HG02610 (cell line): ENCODE measurements around the gene RAVER2.

Source experiments
- ATAC-seq: cut with Tn5 transposase; IDR thresholded peaks from one replicate; pipeline ENCODE4 v1.9.1; 2021; ENCODE audit warnings: mild to moderate bottlenecking, moderate library complexity; ENCODE audit not compliant: unreplicated experiment

The RAVER2 gene

DNA sequence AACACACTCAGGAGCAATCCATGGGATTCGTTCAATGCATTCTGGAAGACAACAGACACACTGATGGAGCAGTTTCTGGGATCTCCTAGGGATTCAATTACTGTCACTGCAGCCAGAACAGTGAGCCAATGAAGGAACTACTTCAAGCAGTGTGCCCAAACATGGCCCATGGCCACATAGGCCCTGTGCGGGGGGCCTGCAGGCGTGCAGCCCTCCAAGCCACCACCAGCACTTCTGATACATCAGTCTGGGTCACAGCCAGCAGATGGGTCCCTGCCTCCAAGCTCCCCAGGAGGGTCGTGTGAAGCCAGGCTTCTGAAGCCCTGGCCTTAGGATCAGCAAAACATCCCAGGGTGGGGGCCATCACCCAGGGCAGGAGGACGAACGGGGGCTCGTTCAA, 99.3 kb downstream of the RAVER2 start:
- no peak for ATAC-seq

DNA sequence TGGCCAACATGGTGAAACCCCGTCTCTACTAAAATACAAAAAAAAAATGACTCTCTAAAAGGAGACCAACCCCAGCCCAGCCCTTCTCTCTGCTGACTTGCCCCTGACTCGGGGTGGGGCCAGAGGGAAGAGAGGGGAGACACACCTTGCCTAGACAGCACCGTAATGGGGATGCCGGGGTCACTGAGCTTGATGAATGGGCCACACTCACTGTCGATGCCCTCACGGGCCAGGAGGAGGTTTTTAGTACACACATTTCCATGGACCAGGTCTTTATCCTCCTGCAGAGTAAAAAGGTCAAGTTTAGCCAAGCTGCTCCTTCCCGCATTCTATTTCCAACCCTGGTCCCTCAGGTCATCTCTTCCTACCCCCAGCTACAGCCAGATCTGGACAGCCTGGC, 99.7 kb downstream of the RAVER2 start:
- ATAC-seq, result no peak

DNA sequence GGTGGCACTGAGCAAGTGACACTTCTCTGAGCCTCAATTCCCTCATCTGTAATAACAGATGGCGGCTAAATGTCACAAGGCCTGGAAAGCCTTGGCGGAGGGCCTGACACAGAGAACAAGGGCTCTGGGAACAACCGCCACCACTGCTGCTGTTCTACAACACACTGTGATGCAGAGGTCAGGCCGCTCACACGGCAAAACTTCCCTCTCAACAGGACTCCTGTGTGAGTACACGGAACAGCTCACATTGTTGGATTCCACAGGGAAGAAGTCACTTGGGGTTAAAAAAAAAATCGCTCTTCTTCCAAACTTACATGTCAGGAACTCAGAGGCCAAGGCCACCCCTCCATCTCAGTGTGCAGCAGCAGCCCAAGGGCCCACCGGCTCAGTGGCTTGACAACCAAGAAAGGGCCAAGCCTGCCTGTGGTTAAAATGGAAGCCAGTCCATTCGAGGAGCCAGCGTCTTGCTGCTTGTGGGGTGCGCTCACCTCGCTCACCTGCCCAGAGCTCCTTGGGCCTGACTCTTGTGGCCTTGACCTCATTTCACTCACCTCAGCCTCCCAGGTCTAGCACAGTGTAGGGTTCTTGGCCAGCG, 101.1 kb downstream of the RAVER2 start:
- ATAC-seq, result no peak

DNA sequence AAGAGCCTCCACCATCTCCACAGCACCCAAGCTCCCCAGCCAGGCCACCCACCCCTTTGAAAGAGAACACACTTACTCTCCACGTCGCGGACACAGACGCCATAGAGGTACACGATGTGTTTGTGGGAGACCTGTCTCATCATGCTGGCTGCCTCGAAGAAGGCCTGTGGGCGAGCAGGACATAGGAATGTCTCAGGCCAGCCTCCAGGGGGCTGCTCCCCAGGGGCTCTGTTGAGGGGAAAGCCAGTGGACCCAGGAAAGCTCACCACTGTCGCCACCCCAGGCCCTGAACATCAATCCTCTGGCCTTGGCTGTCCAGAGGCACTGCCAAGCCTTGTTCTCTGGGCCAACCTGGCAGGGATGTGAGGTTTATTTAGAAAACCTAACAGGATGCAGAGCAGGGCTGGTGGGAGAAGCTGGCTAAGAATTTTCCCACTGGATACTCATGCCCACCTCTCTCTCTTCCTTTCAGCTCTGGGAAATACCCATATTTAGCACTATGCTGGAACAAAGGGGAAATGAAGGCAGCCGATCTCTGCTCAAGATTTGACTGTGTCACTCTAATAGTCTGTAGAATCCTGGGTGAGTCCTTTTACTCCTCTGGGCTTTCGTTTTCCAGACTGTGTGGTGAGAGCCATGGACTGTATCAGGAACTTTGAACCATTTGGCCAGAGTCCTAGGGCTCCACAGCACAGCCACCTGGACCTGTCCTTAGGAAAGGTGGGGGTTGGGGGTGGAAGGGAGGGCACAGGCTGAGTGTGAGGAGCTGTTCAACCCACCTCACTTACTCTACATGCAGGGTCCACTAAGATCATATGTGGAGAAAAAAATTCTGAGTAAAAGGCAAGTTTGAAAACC, 101.9 kb downstream of the RAVER2 start:
- no peak for ATAC-seq

DNA sequence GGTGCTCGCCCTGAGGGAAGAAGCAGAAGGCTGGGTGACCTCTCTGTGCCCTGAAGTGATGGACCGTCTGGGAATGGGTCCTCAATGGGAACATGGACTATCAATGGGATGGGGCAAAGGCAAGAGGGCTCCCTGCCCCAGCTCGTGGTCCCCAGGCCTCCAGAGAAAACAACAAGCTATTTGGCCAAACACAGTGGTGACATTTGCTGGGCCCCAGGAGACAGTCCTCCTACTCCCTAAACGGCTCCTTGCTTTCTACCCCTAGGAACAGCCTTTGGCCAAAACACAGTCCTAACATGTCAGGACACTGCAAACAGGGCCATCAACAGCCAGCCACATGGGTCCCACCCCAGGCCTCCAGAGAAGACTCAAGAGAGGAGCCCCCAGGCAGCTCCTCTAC, 102.8 kb downstream of the RAVER2 start:
- no peak for ATAC-seq

DNA sequence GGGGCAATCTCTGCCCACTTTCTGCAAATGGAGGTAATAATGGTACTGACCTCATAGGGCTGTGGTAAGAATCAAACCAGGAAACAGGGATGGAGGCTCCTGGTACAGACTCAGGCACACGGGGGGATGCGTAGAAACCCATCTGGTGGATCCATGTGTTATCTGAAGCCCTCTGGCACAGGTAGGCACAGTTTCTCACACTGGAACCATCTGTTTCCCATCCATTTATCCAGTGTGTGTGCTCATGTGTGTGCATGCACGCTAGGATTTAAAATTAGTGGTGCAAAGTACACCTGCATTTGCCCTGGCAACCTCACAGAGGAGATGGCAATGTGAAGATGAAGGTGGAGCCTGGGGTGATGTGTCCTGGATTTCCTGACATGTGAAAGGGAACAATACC, 103.3 kb downstream of the RAVER2 start:
- ATAC-seq, result no peak

DNA sequence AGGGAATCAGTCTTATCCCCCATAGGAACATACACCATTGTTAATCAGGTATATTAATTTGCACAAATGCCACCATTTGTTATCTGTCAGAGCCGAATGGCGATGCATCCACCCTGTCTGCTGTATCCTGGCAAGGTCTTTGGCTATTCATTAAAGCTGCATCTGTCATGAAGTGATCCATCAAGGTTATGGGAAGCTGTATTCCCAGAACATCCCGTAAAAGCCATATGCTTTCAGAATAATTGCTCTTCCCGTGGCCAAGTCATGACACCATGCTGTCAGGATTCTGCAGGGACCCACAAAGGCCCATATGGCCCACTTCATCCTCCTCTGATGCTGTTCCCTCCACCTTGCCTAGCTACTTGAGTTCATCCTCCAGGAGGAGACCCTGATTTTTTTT, 103.9 kb downstream of the RAVER2 start:
- ATAC-seq, result no peak

DNA sequence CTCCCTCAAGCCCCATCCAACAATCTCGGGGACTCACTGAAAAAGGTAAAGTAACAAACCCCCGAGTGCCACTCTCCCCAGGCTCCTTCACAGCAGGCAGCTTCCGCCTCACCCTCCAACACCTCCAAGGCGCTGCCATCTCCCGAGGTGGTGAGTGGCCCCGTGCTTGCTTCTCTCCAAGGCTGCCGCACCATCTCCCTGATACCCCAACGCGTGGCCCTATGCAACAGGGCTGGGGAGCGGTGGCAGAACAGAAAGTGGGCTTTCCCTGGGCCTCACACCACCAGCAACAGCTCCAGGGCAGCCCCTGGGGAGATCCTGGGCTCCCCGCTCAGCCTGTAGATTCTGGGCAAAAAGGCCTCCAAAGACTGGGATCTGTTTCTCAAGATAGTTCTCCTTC, 105.1 kb downstream of the RAVER2 start:
- ATAC-seq, result no peak

DNA sequence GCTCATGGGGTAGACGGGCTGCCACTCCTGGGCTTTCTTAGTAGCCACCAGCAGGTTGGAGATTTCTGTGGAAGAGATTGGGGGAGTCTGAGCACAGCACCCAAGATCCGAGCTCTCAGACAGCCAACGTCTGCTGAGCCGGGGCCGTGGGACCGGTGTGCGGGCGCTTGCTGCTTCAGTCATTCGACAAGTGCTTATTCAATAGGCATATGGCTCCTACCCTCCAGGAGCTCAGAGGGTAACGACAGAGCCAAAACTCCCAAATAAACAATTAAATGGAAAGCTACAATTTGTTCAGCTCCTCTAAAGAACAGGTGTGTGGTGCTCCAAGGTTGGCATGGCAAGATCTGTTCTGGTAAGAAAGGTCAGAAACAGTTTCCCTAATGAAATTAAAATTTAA, 106.0 kb downstream of the RAVER2 start:
- ATAC-seq, result no peak

DNA sequence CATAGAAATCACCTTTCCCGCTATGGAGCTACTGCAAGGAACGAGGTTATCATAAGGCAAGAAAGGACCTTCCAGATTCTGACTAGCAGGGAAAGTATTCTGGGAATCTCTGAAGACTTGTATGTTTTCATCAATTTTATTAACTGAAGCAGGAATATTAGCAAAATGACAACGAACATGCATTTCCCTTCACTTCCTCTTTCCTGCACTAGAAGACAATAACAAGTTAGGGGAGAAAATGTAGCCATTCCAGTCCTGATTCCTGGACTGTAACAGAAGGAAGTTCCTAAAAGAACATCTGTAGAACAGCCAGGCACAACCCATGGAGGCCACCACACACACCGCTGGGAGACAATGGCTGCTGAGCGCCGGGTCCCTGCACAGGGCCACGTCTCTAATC, 106.8 kb downstream of the RAVER2 start:
- ATAC-seq, result no peak

DNA sequence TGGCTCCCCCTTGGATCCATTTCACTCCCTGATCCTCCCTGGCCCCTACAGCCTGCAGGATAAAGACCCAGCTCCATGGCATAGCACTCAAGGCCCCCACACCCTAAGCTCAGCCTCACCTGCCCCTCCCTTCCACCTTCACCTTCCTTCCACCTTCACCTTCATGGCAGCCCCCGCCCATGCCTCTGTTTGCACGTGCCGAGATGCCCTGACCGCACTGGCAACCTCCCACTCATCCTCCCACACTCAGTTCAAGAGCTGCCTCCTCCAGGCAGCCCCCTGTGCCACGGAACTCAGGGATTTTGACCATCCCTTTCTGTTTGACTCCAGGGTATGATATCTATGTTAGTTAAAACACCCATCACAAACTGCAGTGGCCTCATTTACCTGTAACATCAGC, 109.8 kb downstream of the RAVER2 start:
- no peak for ATAC-seq

DNA sequence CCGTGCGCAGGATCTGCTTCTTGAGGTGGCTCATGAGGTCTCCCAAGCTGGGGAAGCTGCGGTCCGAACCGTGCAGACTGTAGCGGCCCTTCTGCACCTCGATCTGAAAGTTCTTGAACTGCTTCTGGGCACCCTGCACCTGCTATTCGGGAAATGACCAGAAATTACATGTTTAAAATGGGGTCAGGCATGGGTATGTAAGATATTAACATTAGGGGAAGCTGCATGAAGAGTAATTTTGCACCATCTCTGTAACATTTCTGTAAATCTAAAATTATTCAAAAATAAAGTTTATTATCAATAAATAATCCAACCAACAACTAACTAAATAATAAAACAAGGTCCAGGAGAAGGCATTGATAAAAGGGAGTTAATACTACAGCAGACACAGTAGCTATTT, 110.7 kb downstream of the RAVER2 start:
- no peak for ATAC-seq

DNA sequence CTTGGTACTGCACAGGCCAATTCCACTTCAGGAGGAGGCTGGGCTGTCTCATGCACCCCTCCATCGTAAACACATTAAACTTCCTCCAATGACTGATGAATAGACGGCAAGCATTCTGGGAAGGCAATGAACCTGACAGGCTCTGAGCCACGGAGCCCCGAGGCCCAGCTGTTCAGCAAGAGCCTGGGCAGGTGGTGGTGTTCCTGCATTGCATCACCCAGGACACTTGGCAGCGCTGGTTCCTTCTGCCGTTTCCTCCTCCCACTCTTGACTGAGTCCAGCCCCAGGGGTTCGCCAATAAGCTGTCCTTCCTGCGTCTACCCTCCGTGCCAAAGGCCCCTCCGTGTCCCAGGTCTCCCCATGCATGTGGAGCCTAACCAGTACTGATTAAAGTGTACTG, 111.7 kb downstream of the RAVER2 start:
- no peak for ATAC-seq

DNA sequence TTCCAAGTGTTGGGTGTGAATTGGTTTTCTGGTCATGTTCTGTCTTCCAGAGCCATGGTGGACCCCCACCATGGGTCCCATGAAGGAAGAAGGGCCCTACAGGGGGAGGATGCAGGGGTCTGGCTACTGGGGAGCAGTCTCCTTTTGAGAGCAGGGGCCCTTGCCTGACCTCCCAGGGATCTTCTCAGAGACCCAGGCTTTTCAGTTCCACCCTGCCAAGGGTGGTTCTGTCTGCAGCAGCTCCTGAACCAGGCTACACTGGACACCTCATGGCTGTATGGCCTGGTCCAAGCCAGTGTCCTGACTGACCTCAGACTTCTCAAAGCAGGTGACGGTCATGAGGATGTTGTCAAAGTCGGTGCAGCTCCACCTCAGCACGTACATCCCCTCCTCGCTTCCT, 112.5 kb downstream of the RAVER2 start:
- ATAC-seq, result no peak

DNA sequence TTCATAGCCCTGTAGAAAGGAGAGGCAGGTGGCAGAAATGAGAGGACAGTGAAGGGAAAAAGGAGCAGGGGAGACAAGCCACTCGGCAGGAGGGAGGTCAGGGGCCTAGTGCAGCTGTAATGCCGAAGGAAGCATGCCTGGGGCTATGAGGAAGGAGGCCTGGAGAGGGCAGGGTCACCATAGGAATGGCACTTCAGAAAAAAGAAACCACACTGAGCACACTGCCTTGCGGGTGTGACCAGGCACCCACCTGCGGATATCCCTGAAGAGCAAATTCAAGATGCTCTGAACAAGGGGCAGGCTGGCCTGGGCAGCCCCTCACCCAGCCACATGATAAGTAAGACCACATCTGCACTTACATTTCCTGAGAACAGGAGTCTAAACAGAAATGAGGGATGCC, 116.7 kb downstream of the RAVER2 start:
- no peak for ATAC-seq

DNA sequence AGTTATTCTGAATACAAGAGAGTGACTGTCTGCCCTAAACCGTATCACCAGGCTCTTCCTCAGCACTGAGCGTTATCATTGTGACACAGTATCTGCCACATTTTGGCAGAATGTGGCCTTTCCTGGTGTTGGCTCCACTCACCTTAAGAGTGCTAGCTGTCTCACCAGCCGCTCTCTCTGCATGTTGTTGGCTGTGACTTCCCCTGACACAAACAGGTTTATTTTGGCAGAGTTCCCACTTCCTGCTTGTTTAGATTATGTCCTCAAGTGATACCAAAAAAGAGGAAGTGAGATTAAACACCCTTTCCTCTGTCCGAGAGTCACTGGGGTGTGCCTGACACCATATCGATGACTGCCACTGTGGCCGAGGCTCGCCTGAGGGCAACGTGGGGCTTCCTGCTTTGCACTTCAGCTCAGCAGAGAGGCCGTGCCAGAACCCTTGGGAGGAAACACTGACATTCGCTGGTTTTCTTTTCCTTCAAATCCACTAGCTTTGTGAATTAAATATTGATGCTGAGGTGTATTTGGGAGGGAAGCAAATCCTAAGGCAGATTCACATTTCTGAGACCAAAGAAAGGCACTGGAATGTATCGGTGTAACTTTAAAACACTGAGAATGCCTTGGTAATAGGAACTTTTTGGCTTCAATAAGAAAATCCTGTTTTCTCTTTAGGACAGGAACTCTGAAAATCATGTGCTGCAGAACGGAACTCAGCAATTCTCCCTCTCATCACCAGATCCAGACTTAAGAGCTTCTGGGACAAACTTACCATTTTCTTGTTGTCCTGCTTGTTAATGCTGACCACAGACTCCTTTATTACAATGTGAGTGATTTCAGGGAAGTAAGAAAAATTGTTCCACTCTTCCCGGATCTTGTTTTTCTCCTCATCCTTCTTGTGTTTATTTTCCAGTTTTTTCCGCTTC, 119.4 kb downstream of the RAVER2 start:
- ATAC-seq, result peak; percentile 99

DNA sequence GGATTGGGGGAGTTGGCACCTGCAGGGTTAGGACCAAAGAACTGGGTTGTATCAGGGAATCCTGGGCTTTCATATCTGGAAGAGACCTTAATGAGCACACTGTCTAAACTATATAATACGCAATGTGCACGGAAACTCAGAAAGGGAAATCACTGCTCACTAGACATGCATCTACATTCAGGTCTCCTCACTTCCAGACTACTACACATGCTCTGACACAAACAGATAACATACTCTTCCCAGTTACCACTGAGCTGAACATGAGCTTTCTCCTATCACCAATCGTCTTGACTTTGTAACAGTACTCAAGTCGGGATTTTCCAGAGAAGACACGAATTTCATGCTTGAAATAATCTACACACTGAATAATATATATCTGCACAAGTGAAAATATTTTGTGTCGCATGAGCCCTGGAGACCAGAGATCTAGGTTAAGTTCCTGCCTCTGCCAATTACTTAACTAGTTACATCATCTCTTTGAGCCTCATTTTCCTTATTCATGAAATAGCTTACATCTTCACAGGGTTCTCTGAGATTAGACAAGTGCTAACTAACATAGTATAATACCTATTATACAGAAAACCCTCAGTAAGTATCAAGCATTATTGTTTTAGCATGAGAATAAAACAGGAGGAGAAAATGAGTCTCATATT, 120.4 kb downstream of the RAVER2 start:
- ATAC-seq, result no peak

DNA sequence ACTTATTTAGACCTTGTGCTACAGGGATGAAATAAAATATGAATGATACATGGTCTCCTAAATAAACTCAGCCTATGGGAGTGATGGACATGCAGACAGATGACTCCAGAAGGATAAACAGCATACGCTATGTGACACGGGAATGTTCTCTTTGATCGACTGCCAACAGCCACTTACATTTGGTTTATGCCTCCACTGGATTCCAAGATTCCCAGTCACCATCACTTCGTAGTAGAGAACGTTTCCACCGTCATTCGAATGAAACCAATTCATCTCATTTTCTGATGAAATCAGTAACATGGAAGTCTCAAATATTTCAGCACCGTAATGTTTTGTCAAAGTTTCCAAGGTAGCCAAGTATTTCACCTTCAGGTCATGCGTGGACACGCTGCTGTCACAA, 121.8 kb downstream of the RAVER2 start:
- no peak for ATAC-seq

DNA sequence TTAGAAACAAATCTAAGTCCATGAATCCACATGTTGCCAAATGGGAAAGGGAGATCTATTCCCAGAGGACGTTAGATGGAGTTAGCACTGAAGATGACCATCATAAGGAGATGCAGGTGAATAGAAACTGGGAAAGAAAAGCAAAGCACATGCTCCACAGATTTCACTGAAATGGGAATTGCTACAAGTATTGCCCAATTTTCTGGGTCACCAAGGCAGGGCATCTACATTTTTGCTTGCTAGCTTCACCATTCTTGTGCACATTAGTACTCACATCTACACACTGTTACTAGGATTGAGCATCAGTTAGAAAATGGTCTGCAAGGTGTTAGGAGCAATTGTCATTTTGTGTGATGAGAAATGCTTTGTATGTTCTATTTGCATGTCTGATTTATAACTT, 122.4 kb downstream of the RAVER2 start:
- no peak for ATAC-seq

DNA sequence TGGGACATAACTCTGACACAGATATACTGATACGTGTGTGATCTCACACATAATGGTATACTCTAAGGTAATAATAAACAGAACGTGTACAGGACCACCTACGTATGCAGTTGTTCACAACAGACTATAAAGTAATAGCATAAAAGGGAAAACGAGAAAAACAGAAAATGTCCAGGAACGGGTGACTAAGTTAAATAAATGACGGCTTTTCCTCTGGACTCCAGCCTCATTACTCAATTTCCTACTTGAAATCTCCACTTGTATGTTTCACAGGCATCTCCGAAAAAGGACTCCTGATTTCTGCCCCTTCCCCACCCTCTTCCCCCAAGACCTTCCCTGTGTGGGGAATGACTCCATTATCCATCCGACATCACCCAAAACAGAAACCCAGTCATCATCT, 126.4 kb downstream of the RAVER2 start:
- ATAC-seq, result no peak

DNA sequence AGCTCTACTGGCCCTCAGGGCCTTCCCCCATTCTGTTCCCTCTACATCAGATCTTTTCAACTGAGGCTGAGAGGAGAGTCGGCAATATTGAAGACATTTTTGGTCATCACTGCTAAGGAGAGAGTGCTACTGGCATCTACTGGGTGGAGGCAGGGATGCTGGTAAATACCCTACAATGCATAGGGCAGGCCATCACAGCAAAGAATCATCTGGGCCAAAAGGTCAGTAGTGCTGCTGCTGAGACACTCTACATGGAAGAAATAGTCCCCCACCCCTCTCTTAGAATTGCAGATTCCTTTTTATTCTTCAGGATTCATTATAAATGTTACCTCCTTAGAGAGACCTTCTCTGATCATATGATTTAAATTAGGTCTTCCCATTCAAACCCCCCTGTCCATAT, 127.2 kb downstream of the RAVER2 start:
- no peak for ATAC-seq
